ENCODE results near the gene ELOA. TPM values are rescaled to one million over a fixed set of nuclear protein-coding genes. Genes with fewer than 3 reads are reported as not detected.

The ELOA gene
- total RNA-seq, 1 experiment from 2014 or later = 69.8 TPM

DNA sequence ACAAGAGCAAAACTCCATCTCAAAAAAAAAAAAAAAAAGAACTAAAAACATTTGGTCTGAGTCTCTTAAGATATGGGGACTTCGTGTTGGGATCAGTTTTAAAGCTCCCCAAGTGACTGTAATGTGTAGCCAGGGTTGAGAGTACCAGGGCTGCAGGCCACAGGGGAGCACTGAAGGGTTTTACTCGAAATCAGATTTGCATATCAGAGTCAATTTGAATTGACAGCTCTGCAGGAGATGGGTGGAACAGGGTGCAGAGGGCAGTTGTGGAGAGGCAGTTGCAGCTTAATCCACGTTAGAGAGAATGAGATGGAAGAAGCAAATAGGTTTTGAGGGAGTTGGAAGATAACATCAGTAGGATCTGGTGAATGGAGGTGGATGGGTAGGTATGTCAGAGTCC lies 20.6 kb upstream of the ELOA start:
- Histone ChIP-seq H3K27me3 (replicated peaks; ENCODE audit: insufficient read depth, low read depth, low read length, poor library complexity) (no peaks in the 10 kb centered on the region), H3K4me3 (ENCODE audit: low read depth, low read length, poor library complexity, severe bottlenecking) (no peak overlapping the region), H3K9me3 (ENCODE audit: low read depth, low read length, poor library complexity, severe bottlenecking) (no peaks in the 10 kb centered on the region), H3K27ac (ENCODE audit: low read depth, low read length, poor library complexity, severe bottlenecking) (no peak overlapping the region), H3K4me1 (ENCODE audit: insufficient read depth, low read length, poor library complexity, severe bottlenecking) (no peaks in the 10 kb centered on the region), H3K36me3 (ENCODE audit: insufficient read depth, low read length, poor library complexity, severe bottlenecking) (no peaks in the 10 kb centered on the region)
- TF ChIP-seq EZH2 (IDR thresholded peaks at IDR 0.05; ENCODE audit: borderline replicate concordance, low read depth, low read length, poor library complexity, severe bottlenecking) = no peak
- TF ChIP-seq, protein P1, sequence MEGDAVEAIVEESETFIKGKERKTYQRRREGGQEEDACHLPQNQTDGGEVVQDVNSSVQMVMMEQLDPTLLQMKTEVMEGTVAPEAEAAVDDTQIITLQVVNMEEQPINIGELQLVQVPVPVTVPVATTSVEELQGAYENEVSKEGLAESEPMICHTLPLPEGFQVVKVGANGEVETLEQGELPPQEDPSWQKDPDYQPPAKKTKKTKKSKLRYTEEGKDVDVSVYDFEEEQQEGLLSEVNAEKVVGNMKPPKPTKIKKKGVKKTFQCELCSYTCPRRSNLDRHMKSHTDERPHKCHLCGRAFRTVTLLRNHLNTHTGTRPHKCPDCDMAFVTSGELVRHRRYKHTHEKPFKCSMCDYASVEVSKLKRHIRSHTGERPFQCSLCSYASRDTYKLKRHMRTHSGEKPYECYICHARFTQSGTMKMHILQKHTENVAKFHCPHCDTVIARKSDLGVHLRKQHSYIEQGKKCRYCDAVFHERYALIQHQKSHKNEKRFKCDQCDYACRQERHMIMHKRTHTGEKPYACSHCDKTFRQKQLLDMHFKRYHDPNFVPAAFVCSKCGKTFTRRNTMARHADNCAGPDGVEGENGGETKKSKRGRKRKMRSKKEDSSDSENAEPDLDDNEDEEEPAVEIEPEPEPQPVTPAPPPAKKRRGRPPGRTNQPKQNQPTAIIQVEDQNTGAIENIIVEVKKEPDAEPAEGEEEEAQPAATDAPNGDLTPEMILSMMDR (conservative IDR thresholded peaks at IDR 0.05; ENCODE audit: low read depth, low read length) = no peak
- no peak for DNase-seq (ENCODE audit: low spot score)
- ChIA-PET POLR2A (ENCODE audit: low non-redundant PET) (no interaction called here), CTCF (interaction anchor here (1.0 kb wide), 1 partner anchor 177 kb away, joined by 3 read pairs; no protein-coding TSS in a partner anchor)
- intact Hi-C loops (cut with micrococcal nuclease; ENCODE audit: unreplicated experiment) = no loop called here
- BruUV-seq (replicated peaks) = no TSS peak

DNA sequence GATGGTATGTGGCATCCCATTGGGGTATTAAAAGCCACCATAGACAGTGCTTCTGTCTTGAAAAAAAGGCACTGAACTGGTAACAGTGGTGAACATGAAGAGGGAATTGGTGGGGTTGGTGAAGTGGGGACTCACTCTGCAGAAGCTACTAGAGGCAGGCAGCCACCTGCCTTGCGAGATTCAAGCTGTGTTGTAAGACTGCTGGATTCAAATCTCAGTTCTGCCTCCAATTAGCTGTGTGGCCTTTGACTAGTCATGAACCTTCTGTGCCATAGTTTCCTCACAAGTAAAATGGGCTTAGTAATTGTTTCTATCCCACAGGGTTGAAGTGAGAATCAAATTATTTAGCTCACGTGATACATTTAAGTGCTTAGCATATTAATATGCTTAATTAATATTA lies 16.6 kb upstream of the ELOA start:
- intact Hi-C loops (cut with micrococcal nuclease; ENCODE audit: unreplicated experiment) = no loop called here
- ChIA-PET POLR2A (ENCODE audit: low non-redundant PET) (no interaction called here), CTCF (interaction anchor here (0.7 kb wide), 1 partner anchor 27 kb away, joined by 9 read pairs; no protein-coding TSS in a partner anchor)
- TF ChIP-seq EZH2 (IDR thresholded peaks at IDR 0.05; ENCODE audit: borderline replicate concordance, low read depth, low read length, poor library complexity, severe bottlenecking) = no peak
- TF ChIP-seq, protein P1 (conservative IDR thresholded peaks at IDR 0.05; ENCODE audit: low read depth, low read length) = no peak
- no peak overlapping the region for H3K4me3 ChIP-seq (ENCODE audit: low read depth, low read length, poor library complexity, severe bottlenecking)
- no peaks in the 10 kb centered on the region for H3K4me1 ChIP-seq (ENCODE audit: insufficient read depth, low read length, poor library complexity, severe bottlenecking)
- no peaks in the 10 kb centered on the region for H3K9me3 ChIP-seq (ENCODE audit: low read depth, low read length, poor library complexity, severe bottlenecking)
- H3K27me3 ChIP-seq (replicated peaks; ENCODE audit: insufficient read depth, low read depth, low read length, poor library complexity) = no peaks in the 10 kb centered on the region
- no TSS peak for BruUV-seq (replicated peaks)
- DNase-seq (ENCODE audit: low spot score) = no peak
- no peak overlapping the region for H3K27ac ChIP-seq (ENCODE audit: low read depth, low read length, poor library complexity, severe bottlenecking)
- H3K36me3 ChIP-seq (ENCODE audit: insufficient read depth, low read length, poor library complexity, severe bottlenecking) = no peaks in the 10 kb centered on the region

DNA sequence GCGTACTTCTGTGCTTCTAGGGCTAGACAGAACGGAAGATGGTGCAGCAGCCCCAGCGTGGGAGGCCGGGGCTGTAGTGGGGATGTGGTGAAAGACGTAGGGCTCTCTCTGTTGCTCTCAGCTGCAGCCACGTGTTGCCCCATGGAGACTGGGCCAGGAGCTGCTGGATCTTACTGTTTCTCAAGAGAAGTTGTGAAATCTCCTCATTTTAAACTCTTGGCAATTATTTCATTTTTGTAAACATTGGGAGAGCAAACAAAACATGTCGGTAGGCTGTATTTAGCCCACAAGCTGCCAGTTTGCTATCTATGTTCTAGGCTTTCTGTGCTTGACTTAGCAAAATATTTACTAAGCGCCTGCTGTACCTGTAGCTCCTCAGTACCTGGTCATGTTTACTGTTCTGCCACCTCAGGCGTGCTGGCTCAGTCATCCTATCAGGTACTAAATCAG lies 15.9 kb upstream of the ELOA start:
- CTCF ChIA-PET = no interaction called here

More for the DNA sequence above, 15.9 kb upstream of the ELOA start:
- Histone ChIP-seq H3K36me3 (ENCODE audit: insufficient read depth, low read length, poor library complexity, severe bottlenecking) (no peaks in the 10 kb centered on the region), H3K9me3 (ENCODE audit: low read depth, low read length, poor library complexity, severe bottlenecking) (no peaks in the 10 kb centered on the region), H3K27ac (ENCODE audit: low read depth, low read length, poor library complexity, severe bottlenecking) (no peak overlapping the region), H3K4me1 (ENCODE audit: insufficient read depth, low read length, poor library complexity, severe bottlenecking) (no peaks in the 10 kb centered on the region), H3K27me3 (replicated peaks; ENCODE audit: insufficient read depth, low read depth, low read length, poor library complexity) (no peaks in the 10 kb centered on the region), H3K4me3 (ENCODE audit: low read depth, low read length, poor library complexity, severe bottlenecking) (no peak overlapping the region)
- TF ChIP-seq, protein P1 (conservative IDR thresholded peaks at IDR 0.05; ENCODE audit: low read depth, low read length) = no peak
- TF ChIP-seq EZH2 (IDR thresholded peaks at IDR 0.05; ENCODE audit: borderline replicate concordance, low read depth, low read length, poor library complexity, severe bottlenecking) = no peak
- no TSS peak for BruUV-seq (replicated peaks)
- POLR2A ChIA-PET (ENCODE audit: low non-redundant PET) = no interaction called here
- intact Hi-C loops (cut with micrococcal nuclease; ENCODE audit: unreplicated experiment) = no loop called here
- no peak for DNase-seq (ENCODE audit: low spot score)

Measured in A673 (cell line).